B cell (primary cell): ENCODE results near the gene SDC4. TPM values are rescaled to one million over a fixed set of nuclear protein-coding genes. Genes with fewer than 3 reads are reported as not detected.

ENCODE experiments used
- ATAC-seq: fragments of 200-7000 bp; cut with Tn5 transposase; one replicate; pipeline ENCODE4 v1.10.0; 2021; ENCODE audit warnings: low read depth, mild to moderate bottlenecking, moderate number of reproducible peaks, moderate library complexity
- CTCF ChIA-PET: fragments of 350-600 bp; sonication (Branson Sonifier 250); formaldehyde crosslinking; loops from one replicate; lab custom pipeline; 2021; ENCODE audit warnings: antibody characterized with exemption, inconsistent platforms; lab: Charles Lee
- POLR2A ChIA-PET: fragments of 350-600 bp; sonication (Branson Sonifier 250); formaldehyde crosslinking; loops from one replicate; lab custom pipeline; 2021; ENCODE audit warnings: antibody characterized with exemption; lab: Charles Lee
- DNase-seq: peaks from one replicate; pipeline ENCODE4 v3.0.0; 2013
- H2AFZ ChIP-seq: 2 replicates; pipeline ENCODE4 v1.6.1; 2012; ENCODE audit warnings: mild to moderate bottlenecking, low read depth, low read length; ENCODE audit not compliant: insufficient read depth, poor library complexity, severe bottlenecking
- H3K27ac ChIP-seq, 2 donors: 1 replicate in 1 of 2; 2 replicates in 1 of 2; pipeline ENCODE4 v1.5.1; 2012 to 2013; ENCODE audit warnings: low read length in 2 of 2, mild to moderate bottlenecking in 2 of 2, moderate library complexity in 1 of 2
- H3K27me3 ChIP-seq, 4 experiments: fragments of 200-600 bp in 1 of 4; sonication (generic) in 1 of 4; replicated peaks in 1 of 4; 1 replicate in 2 of 4; 2 replicates in 2 of 4; pipeline versions ENCODE4 v1.6.1 to v1.7.0; 2013 to 2016; ENCODE audit warnings: low read length in 3 of 4, mild to moderate bottlenecking in 2 of 4, mixed read lengths in 1 of 4, moderate library complexity in 1 of 4; ENCODE audit not compliant: insufficient read depth in 4 of 4, control insufficient read depth in 3 of 4; ENCODE audit errors: control extremely low read depth in 1 of 4
- H3K36me3 ChIP-seq, 2 experiments: replicated peaks in 1 of 2; 1 replicate in 1 of 2; 2 replicates in 1 of 2; pipeline versions ENCODE4 v1.6.1 to v1.7.1; 2013; ENCODE audit warnings: low read length in 1 of 2; ENCODE audit not compliant: insufficient read depth in 2 of 2, control insufficient read depth in 1 of 2; ENCODE audit errors: control extremely low read depth in 1 of 2, extremely low read depth in 1 of 2
- H3K4me1 ChIP-seq, 2 donors: fragments of 200-600 bp in 1 of 2; sonication (generic) in 1 of 2; 1 replicate in 1 of 2; 2 replicates in 1 of 2; pipeline versions ENCODE4 v1.5.1 to v1.6.1; 2013 to 2017; ENCODE audit warnings: low read length in 2 of 2; ENCODE audit not compliant: control insufficient read depth in 2 of 2, insufficient read depth in 2 of 2
- H3K4me2 ChIP-seq: replicated peaks from 2 replicates; pipeline ENCODE3; 2012; ENCODE audit warnings: mild to moderate bottlenecking, low read depth, low read length; ENCODE audit not compliant: poor library complexity, severe bottlenecking
- H3K4me3 ChIP-seq, 5 experiments: fragments of 200-600 bp in 1 of 5; sonication (generic) in 1 of 5; 1 replicate in 3 of 5; 2 replicates in 2 of 5; pipeline versions ENCODE4 v1.5.1 to v1.7.0; 2011 to 2016; ENCODE audit warnings: low read length in 4 of 5, mild to moderate bottlenecking in 4 of 5, low read depth in 2 of 5, control low read depth in 1 of 5, moderate library complexity in 1 of 5; ENCODE audit not compliant: insufficient read depth in 1 of 5; ENCODE audit errors: control extremely low read depth in 1 of 5, extremely low read depth in 1 of 5
- H3K79me2 ChIP-seq: fragments of 200-600 bp; sonication (generic); one replicate; pipeline ENCODE4 v1.6.0; 2016; ENCODE audit warnings: low read length; ENCODE audit not compliant: control insufficient read depth, insufficient read depth
- H3K9ac ChIP-seq: fragments of 200-600 bp; sonication (generic); 2 replicates; pipeline ENCODE4 v1.6.1; 2017; ENCODE audit warnings: mild to moderate bottlenecking, low read length, moderate library complexity
- H3K9me3 ChIP-seq, 3 donors: one replicate each; pipeline versions ENCODE4 v1.6.1 to v1.7.1; 2013; ENCODE audit warnings: low read length in 2 of 3; ENCODE audit not compliant: control insufficient read depth in 2 of 3, insufficient read depth in 1 of 3; ENCODE audit errors: control extremely low read depth in 1 of 3
- H4K20me1 ChIP-seq: 2 replicates; pipeline ENCODE4 v1.6.0; 2012; ENCODE audit warnings: mild to moderate bottlenecking, low read length; ENCODE audit not compliant: insufficient read depth, control insufficient read depth, poor library complexity, severe bottlenecking
- H3K27ac Mint-ChIP-seq: one replicate; pipeline ENCODE4 v1.8.0; 2021; ENCODE audit warnings: mixed read lengths
- H3K27me3 Mint-ChIP-seq: one replicate; pipeline ENCODE4 v1.8.0; 2021; ENCODE audit warnings: mixed read lengths
- H3K4me1 Mint-ChIP-seq: one replicate; pipeline ENCODE4 v1.8.0; 2021; ENCODE audit warnings: mixed read lengths
- H3K4me3 Mint-ChIP-seq: one replicate; pipeline ENCODE4 v1.8.0; 2021; ENCODE audit warnings: mixed read lengths
- H3K9me3 Mint-ChIP-seq: one replicate; pipeline ENCODE4 v1.8.0; 2022; ENCODE audit warnings: mixed read lengths; ENCODE audit not compliant: insufficient read depth
- CTCF ChIP-seq: fragments of 200-600 bp; IDR thresholded peaks from one replicate; pipeline ENCODE4 v1.8.0; 2022; ENCODE audit warnings: antibody characterized with exemption, mild to moderate bottlenecking
- EZH2 ChIP-seq: IDR thresholded peaks from 2 replicates; pipeline ENCODE4 v1.6.1; 2012; ENCODE audit warnings: borderline replicate concordance, low read depth, mild to moderate bottlenecking, moderate library complexity, low read length; ENCODE audit not compliant: insufficient read depth, poor library complexity, severe bottlenecking
- WGBS: methylation state at CpG from one replicate; pipeline ENCODE4 v1.1.5; 2013; ENCODE audit warnings: missing lambda C conversion rate; ENCODE audit not compliant: insufficient coverage; 5-methylcytosine and 5-hydroxymethylcytosine counted together
- intact Hi-C: fragments of 100-400 bp; cut with micrococcal nuclease; formaldehyde crosslinking; loops from one replicate; pipeline ENCODE4 v1.10.0; 2022
- polyA plus RNA-seq: library from polyadenylated mRNA; depleted of rRNA; stranded (reverse); fragments of >200 nt; gene quantifications from 2 replicates; pipeline ENCODE4 v1.2.3, GENCODE V29; 2012
- total RNA-seq, 2 donors: library from RNA; stranded (reverse); fragments of 120-200 nt in 1 of 2; gene quantifications; 1 replicate in 1 of 2; 2 replicates in 1 of 2; pipeline versions ENCODE4 v1.2.3 to v1.2.4, GENCODE V29; 2013 to 2022

The SDC4 gene
- total and polyA plus RNA-seq, 2 donors (not counting 1 experiment from before 2014, with no cell fraction given), result 0.04 TPM; not detected in 1

GRCh38 chr20:45299786-45300185, 48.4 kb downstream of the SDC4 start:
- H3K79me2 ChIP-seq, result no peaks in the 10 kb centered on the region
- H3K9me3 ChIP-seq, result peaks cover 0 to 1% (median 0%) of the 10 kb centered on the region in 3 donors
- H3K27ac Mint-ChIP-seq, result no peak overlapping the region
- H3K27ac ChIP-seq, result no peak overlapping the region
- H3K9ac ChIP-seq, result no peak overlapping the region
- no peaks in the 10 kb centered on the region for H4K20me1 ChIP-seq
- no peaks in the 10 kb centered on the region for H3K4me1 Mint-ChIP-seq
- DNase-seq (no peak), ATAC-seq (no peak)
- H3K4me3 Mint-ChIP-seq, result no peak overlapping the region
- H3K4me2 ChIP-seq, result no peak overlapping the region
- H3K4me3 ChIP-seq, result no peak overlapping the region
- ChIA-PET POLR2A (no interaction called here), CTCF (interaction anchor here (1.3 kb wide), 1 partner anchor 471 kb away, joined by 4 read pairs; no protein-coding TSS in a partner anchor)
- TF ChIP-seq EZH2, result no peak
- TF ChIP-seq CTCF, result no peak
- peaks cover 0 to 35% (median 8%) of the 10 kb centered on the region in 4 experiments for H3K27me3 ChIP-seq
- H3K9me3 Mint-ChIP-seq, result no peaks in the 10 kb centered on the region
- peaks cover 57% of the 10 kb centered on the region for H3K27me3 Mint-ChIP-seq
- 100% methylated on average over 4 of the region's 6 CpGs for WGBS
- H3K4me1 ChIP-seq, result no peaks in the 10 kb centered on the region
- no peak overlapping the region for H2AFZ ChIP-seq
- intact Hi-C loops, result loop anchor here (10.0 kb wide), 1 partner anchor 615 kb away; no protein-coding TSS in a partner anchor
- no peaks in the 10 kb centered on the region for H3K36me3 ChIP-seq

- Histone ChIP-seq H3K4me3 (no peak overlapping the region), H3K27ac (no peak overlapping the region), H3K79me2 (no peaks in the 10 kb centered on the region), H3K27me3 (peaks cover 0 to 44% (median 19%) of the 10 kb centered on the region in 4 experiments), H3K9ac (no peak overlapping the region), H3K36me3 (no peaks in the 10 kb centered on the region), H3K4me2 (no peak overlapping the region), H2AFZ (no peak overlapping the region), H3K4me1 (peaks cover 13 to 14% of the 10 kb centered on the region in 2 donors), H3K9me3 (peaks cover 0 to 3% (median 2%) of the 10 kb centered on the region in 3 donors), H4K20me1 (no peaks in the 10 kb centered on the region)
- no peak overlapping the region for H3K27ac Mint-ChIP-seq
- ChIA-PET POLR2A (no interaction called here), CTCF (interaction anchor here (0.9 to 1.6 kb wide), 5 partner anchors 8 to 254 kb away, joined by 3 to 4 read pairs (median 3); partner anchors contain the start of gene SYS1)
- peaks cover 7% of the 10 kb centered on the region for H3K4me1 Mint-ChIP-seq
- intact Hi-C loops, result loop anchor here (10.0 kb wide), 1 partner anchor 613 kb away; no protein-coding TSS in a partner anchor
- WGBS, result 93% methylated on average over 52 of the region's 52 CpGs
- TF ChIP-seq CTCF, result no peak
- no peak for TF ChIP-seq EZH2
- H3K27me3 Mint-ChIP-seq, result peaks cover 49% of the 10 kb centered on the region
- H3K4me3 Mint-ChIP-seq, result no peak overlapping the region
- H3K9me3 Mint-ChIP-seq, result no peaks in the 10 kb centered on the region
- DNase-seq (no peak), ATAC-seq (no peak)
Measured at GRCh38 chr20:45297786-45298497, 50.3 kb downstream of the SDC4 start.
